Measurements from ENCODE around the gene NEO1.
A peak's percentile ranks its signal among the peaks of the same experiment; 100 is the strongest.

The NEO1 gene

GRCh38 chr15:73227433-73228056, 175.3 kb downstream of the NEO1 start:
- DNase-seq, result no peak

GRCh38 chr15:73228128-73228646, 175.9 kb downstream of the NEO1 start:
- no peak for DNase-seq

- DNase-seq, result no peak
Observed at GRCh38 chr15:73231661-73232419, 179.6 kb downstream of the NEO1 start.

- DNase-seq, result no peak
Observed at GRCh38 chr15:73232776-73233175, 180.5 kb downstream of the NEO1 start.

- no peak for DNase-seq
Observed at GRCh38 chr15:73233623-73234022, 181.4 kb downstream of the NEO1 start.

GRCh38 chr15:73237910-73238309, 185.6 kb downstream of the NEO1 start:
- no peak for DNase-seq

GRCh38 chr15:73239564-73240215, 187.4 kb downstream of the NEO1 start:
- no peak for DNase-seq

- DNase-seq, result peak; percentile 13
Observed at GRCh38 chr15:73240866-73241499, 188.7 kb downstream of the NEO1 start.

- no peak for DNase-seq
Observed at GRCh38 chr15:73244333-73244732, 192.1 kb downstream of the NEO1 start.

GRCh38 chr15:73246439-73246838, 194.2 kb downstream of the NEO1 start:
- no peak for DNase-seq

- DNase-seq, result no peak
Observed at GRCh38 chr15:73246898-73247297, 194.6 kb downstream of the NEO1 start.

- DNase-seq, result no peak
Observed at GRCh38 chr15:73247331-73247730, 195.1 kb downstream of the NEO1 start.

- no peak for DNase-seq
Observed at GRCh38 chr15:73249499-73249898, 197.2 kb downstream of the NEO1 start.

GRCh38 chr15:73254598-73254997, 202.3 kb downstream of the NEO1 start:
- DNase-seq, result no peak

GRCh38 chr15:73258271-73259108, 206.2 kb downstream of the NEO1 start:
- no peak for DNase-seq

- DNase-seq, result no peak
Observed at GRCh38 chr15:73264881-73265280, 212.6 kb downstream of the NEO1 start.

- DNase-seq, result no peak
Observed at GRCh38 chr15:73265536-73266153, 213.4 kb downstream of the NEO1 start.

GRCh38 chr15:73268457-73268856, 216.2 kb downstream of the NEO1 start:
- DNase-seq, result no peak

- DNase-seq, result no peak
Observed at GRCh38 chr15:73270366-73271097, 218.3 kb downstream of the NEO1 start.

- DNase-seq, result peak; percentile 7
Observed at GRCh38 chr15:73273181-73274002, 221.1 kb downstream of the NEO1 start.

All from NCI-H187 treated with DMSO at 0.1 percent for 48 hours (cell line).